ENCODE results near the gene SC5D.

DNA sequence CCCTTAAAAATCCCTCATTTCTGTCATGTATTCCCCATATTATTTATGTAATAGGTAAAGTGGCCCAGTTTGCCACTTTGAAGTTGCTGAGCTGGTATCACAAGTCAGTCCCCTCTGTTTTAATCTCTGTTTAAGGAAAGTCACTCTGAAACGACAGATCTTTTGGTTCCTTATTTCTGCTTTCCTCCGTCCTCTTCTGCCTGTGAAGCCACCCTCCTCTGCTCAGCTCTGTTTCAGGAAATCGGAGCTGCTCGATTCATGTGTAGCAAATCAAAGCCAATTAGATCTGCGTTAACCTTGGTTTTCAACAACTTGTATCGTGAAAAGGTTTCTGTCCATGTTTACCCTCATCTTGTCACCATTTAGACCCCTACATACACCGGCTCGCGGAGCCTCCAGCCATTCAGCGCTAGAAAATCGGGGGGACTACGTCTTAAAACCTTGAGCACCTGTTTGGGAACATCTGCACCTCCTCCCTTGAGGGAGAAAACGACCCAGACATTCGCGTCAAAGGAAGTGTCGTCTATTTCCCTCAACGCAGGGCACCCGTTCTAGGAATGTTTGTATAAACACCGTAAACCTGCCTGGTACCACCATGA lies 576 bp upstream of the SC5D start:
- TF ChIP-seq GATA3 (IDR thresholded peaks at IDR 0.05; ENCODE audit: low read depth, low read length) = no peak
- TF ChIP-seq GATA2 (IDR thresholded peaks at IDR 0.05; ENCODE audit: low read depth, low read length) = no peak
